H1 (cell line): ENCODE data around the gene KIAA1614. TPM values are rescaled to one million over a fixed set of nuclear protein-coding genes. Genes with fewer than 3 reads are reported as not detected.

ENCODE experiments used
- CTCF ChIA-PET: fragments of 300-600 bp; sonication (Branson Sonifier 250); formaldehyde crosslinking; loops from one replicate; lab custom pipeline; 2021; ENCODE audit not compliant: partially characterized antibody; lab: Charles Lee
- POLR2A ChIA-PET: fragments of 300-600 bp; sonication (Branson Sonifier 250); formaldehyde crosslinking; loops from one replicate; lab custom pipeline; 2021; ENCODE audit warnings: inconsistent platforms; ENCODE audit not compliant: partially characterized antibody; lab: Charles Lee
- DNase-seq, 2 experiments: peaks; one replicate each; pipeline versions ENCODE4 v3.0.0 to v3.0.0-alpha.2; 2010 to 2022; ENCODE audit warnings: low spot score in 2 of 2, low read depth in 1 of 2, mixed read lengths in 1 of 2
- FAIRE-seq: peaks from 2 replicates; lab custom pipeline; 2011; peaks lifted over from hg19 to GRCh38; lab: Jason Lieb, UNC
- H2AFZ ChIP-seq: 2 replicates; pipeline ENCODE4 v1.8.1; 2012; ENCODE audit warnings: low read length, inconsistent platforms
- H2AK5ac ChIP-seq: 2 replicates; pipeline ENCODE4 v1.6.1; 2013; ENCODE audit warnings: low read depth, low read length
- H2BK120ac ChIP-seq: replicated peaks from 2 replicates; pipeline ENCODE3; 2013; ENCODE audit warnings: low read depth, low read length, inconsistent platforms
- H2BK12ac ChIP-seq: 2 replicates; pipeline ENCODE4 v1.6.1; 2013; ENCODE audit warnings: low read depth, low read length
- H2BK15ac ChIP-seq: 2 replicates; pipeline ENCODE4 v1.6.1; 2013; ENCODE audit warnings: low read length
- H2BK20ac ChIP-seq: 2 replicates; pipeline ENCODE4 v1.6.1; 2013; ENCODE audit warnings: low read length
- H2BK5ac ChIP-seq: 2 replicates; pipeline ENCODE4 v1.6.1; 2013; ENCODE audit warnings: low read depth, low read length
- H3K14ac ChIP-seq: 2 replicates; pipeline ENCODE4 v1.6.1; 2013; ENCODE audit warnings: inconsistent platforms; ENCODE audit not compliant: insufficient read length
- H3K18ac ChIP-seq: 2 replicates; pipeline ENCODE4 v1.6.1; 2013; ENCODE audit warnings: low read length; ENCODE audit errors: extremely low read depth
- H3K23ac ChIP-seq: 2 replicates; pipeline ENCODE4 v1.6.1; 2013; ENCODE audit warnings: inconsistent platforms; ENCODE audit not compliant: insufficient read length
- H3K23me2 ChIP-seq: 2 replicates; pipeline ENCODE4 v1.6.1; 2013; ENCODE audit warnings: low read depth, low read length
- H3K27ac ChIP-seq: 2 replicates; pipeline ENCODE4 v1.6.1; 2011; ENCODE audit warnings: low read depth, low read length, inconsistent platforms
- H3K27me3 ChIP-seq, 4 experiments: replicated peaks in 1 of 4; 1 replicate in 1 of 4; 2 replicates in 3 of 4; pipeline versions ENCODE4 v1.6.1 to v1.8.1; 2011 to 2013; ENCODE audit warnings: low read length in 3 of 4, mild to moderate bottlenecking in 3 of 4, inconsistent platforms in 2 of 4, mixed read lengths in 2 of 4, moderate library complexity in 1 of 4; ENCODE audit not compliant: control insufficient read depth in 3 of 4, insufficient read depth in 3 of 4; ENCODE audit errors: extremely low read depth in 1 of 4
- H3K36me3 ChIP-seq, 4 experiments: 2 replicates each; pipeline versions ENCODE4 v1.6.1 to v1.8.1; 2011 to 2013; ENCODE audit warnings: mild to moderate bottlenecking in 4 of 4, low read length in 3 of 4, moderate library complexity in 2 of 4, control low read depth in 1 of 4, inconsistent platforms in 1 of 4; ENCODE audit not compliant: insufficient read depth in 4 of 4, control insufficient read depth in 2 of 4
- H3K4ac ChIP-seq: replicated peaks from 2 replicates; pipeline ENCODE3; 2013; ENCODE audit warnings: low read length, low read depth, mixed read lengths, inconsistent platforms; ENCODE audit not compliant: insufficient read length
- H3K4me1 ChIP-seq, 4 experiments: replicated peaks in 1 of 4; 1 replicate in 1 of 4; 2 replicates in 3 of 4; pipeline versions ENCODE4 v1.6.1 to v1.8.1; 2011 to 2013; ENCODE audit warnings: low read length in 3 of 4, inconsistent platforms in 2 of 4, mixed read lengths in 1 of 4; ENCODE audit not compliant: insufficient read depth in 4 of 4, control insufficient read depth in 3 of 4
- H3K4me2 ChIP-seq, 2 experiments: 2 replicates each; pipeline versions ENCODE4 v1.6.1 to v1.8.1; 2011 to 2013; ENCODE audit warnings: low read depth in 2 of 2, low read length in 2 of 2, control low read depth in 1 of 2, inconsistent platforms in 1 of 2, mild to moderate bottlenecking in 1 of 2; ENCODE audit not compliant: insufficient read depth in 1 of 2
- H3K4me3 ChIP-seq, 4 experiments: fragments of 200-600, 300-600 bp in 1 of 4; sonication (generic), shearing (Covaris generic), sonication (Bioruptor Twin) in 1 of 4; 2 replicates each; pipeline versions ENCODE4 v1.5.1 to v1.8.1; 2011 to 2016; ENCODE audit warnings: low read length in 4 of 4, low read depth in 3 of 4, control low read depth in 2 of 4, inconsistent platforms in 2 of 4, mild to moderate bottlenecking in 2 of 4, mixed read lengths in 1 of 4, moderate library complexity in 1 of 4; ENCODE audit not compliant: insufficient read depth in 2 of 4; ENCODE audit errors: extremely low read depth in 1 of 4
- H3K56ac ChIP-seq: replicated peaks from 2 replicates; pipeline ENCODE3; 2013; ENCODE audit warnings: low read depth, mild to moderate bottlenecking, mixed read lengths, low read length, inconsistent platforms; ENCODE audit not compliant: insufficient read length
- H3K79me1 ChIP-seq: 2 replicates; pipeline ENCODE4 v1.6.1; 2013; ENCODE audit warnings: low read depth, low read length, control low read depth
- H3K79me2 ChIP-seq, 2 experiments: 2 replicates each; pipeline versions ENCODE4 v1.6.1 to v1.8.1; 2012 to 2013; ENCODE audit warnings: low read length in 2 of 2, mild to moderate bottlenecking in 2 of 2, inconsistent platforms in 1 of 2; ENCODE audit not compliant: insufficient read depth in 2 of 2, control insufficient read depth in 1 of 2
- H3K9ac ChIP-seq, 4 experiments: replicated peaks in 1 of 4; 1 replicate in 1 of 4; 2 replicates in 3 of 4; pipeline versions ENCODE4 v1.6.1 to v1.8.1; 2011 to 2013; ENCODE audit warnings: low read depth in 3 of 4, low read length in 3 of 4, control low read depth in 2 of 4, mild to moderate bottlenecking in 2 of 4, moderate library complexity in 2 of 4, inconsistent platforms in 1 of 4; ENCODE audit errors: extremely low read depth in 1 of 4
- H3K9me3 ChIP-seq, 2 experiments: 2 replicates each; pipeline versions ENCODE4 v1.6.1 to v1.8.1; 2012 to 2013; ENCODE audit warnings: mild to moderate bottlenecking in 2 of 2, moderate library complexity in 2 of 2, control low read depth in 1 of 2, inconsistent platforms in 1 of 2, low read depth in 1 of 2, low read length in 1 of 2, mixed read lengths in 1 of 2; ENCODE audit not compliant: insufficient read depth in 2 of 2
- H4K20me1 ChIP-seq, 2 experiments: replicated peaks in 1 of 2; 2 replicates each; pipeline versions ENCODE3 to v1.8.1; 2011 to 2013; ENCODE audit warnings: inconsistent platforms in 2 of 2, low read length in 2 of 2, mild to moderate bottlenecking in 1 of 2; ENCODE audit not compliant: insufficient read depth in 2 of 2, control insufficient read depth in 1 of 2
- H4K5ac ChIP-seq: 2 replicates; pipeline ENCODE4 v1.6.1; 2013; ENCODE audit warnings: low read length, low read depth, mixed read lengths, inconsistent platforms; ENCODE audit not compliant: insufficient read length
- H4K8ac ChIP-seq: 2 replicates; pipeline ENCODE4 v1.8.0; 2013; ENCODE audit warnings: mild to moderate bottlenecking, moderate library complexity, low read length, inconsistent platforms; ENCODE audit not compliant: insufficient read depth; ENCODE audit errors: extremely low read depth
- H4K91ac ChIP-seq: replicated peaks from 2 replicates; pipeline ENCODE3; 2013; ENCODE audit warnings: low read length, mixed read lengths, inconsistent platforms; ENCODE audit not compliant: insufficient read length
- FOSL1 ChIP-seq: IDR thresholded peaks from 2 replicates; pipeline ENCODE4 v1.6.1; 2011; ENCODE audit warnings: mild to moderate bottlenecking, low read depth, low read length, moderate library complexity; ENCODE audit not compliant: insufficient read depth
- GTF2F1 ChIP-seq: IDR thresholded peaks from 2 replicates; pipeline ENCODE4 v1.6.1; 2012; ENCODE audit warnings: low read depth, low read length, improper control_type of control experiment, borderline replicate concordance
- NRF1 ChIP-seq: IDR thresholded peaks from 2 replicates; pipeline ENCODE4 v1.6.1; 2011; ENCODE audit warnings: mild to moderate bottlenecking, low read depth, low read length, improper control_type of control experiment
- POLR2AphosphoS5 ChIP-seq: IDR thresholded peaks from 2 replicates; pipeline ENCODE4 v1.6.1; 2011; ENCODE audit warnings: low read depth, low read length
- WGBS, 2 experiments: shearing (Covaris generic) in 1 of 2; methylation state at CpG; one replicate each; pipeline versions ENCODE4 v1.1.6 to v1.1.7; 2013 to 2015; ENCODE audit warnings: low lambda C conversion rate in 2 of 2, mixed read lengths in 2 of 2, inconsistent platforms in 1 of 2, low coverage in 1 of 2, missing lambda C conversion rate in 1 of 2; ENCODE audit not compliant: insufficient replicate concordance in 2 of 2, insufficient coverage in 1 of 2, insufficient read length in 1 of 2; ENCODE audit errors: extremely low coverage in 1 of 2, missing lambda C conversion rate in 1 of 2; 5-methylcytosine and 5-hydroxymethylcytosine counted together
- polyA plus RNA-seq, 7 experiments: library from polyadenylated mRNA; depleted of rRNA in 3 of 7; stranded (reverse) in 5 of 7; unstranded in 2 of 7; fragments of >200 nt in 5 of 7; fragments of 200-250 nt in 2 of 7; gene quantifications; 1 replicate in 5 of 7; 2 replicates in 1 of 7; 4 replicates in 1 of 7; pipeline versions ENCODE4 v1.2.1 to v1.2.3, GENCODE V29; 2011 to 2013; ENCODE audit warnings: missing spikeins in 2 of 7, mixed read lengths in 2 of 7
- total RNA-seq: library from RNA; stranded (reverse); fragmentation: NEBNext Ultra II Directional; extraction: Animal tissue kit (Norgen Biotek cat#: 25700); gene quantifications from 2 replicates; pipeline ENCODE4 v1.2.1, GENCODE V29; 2021
- TF ChIP-seq, protein P1 (sequence below): IDR thresholded peaks from 2 replicates; pipeline ENCODE4 v1.6.1; 2012; ENCODE audit warnings: inconsistent platforms

The KIAA1614 gene
- total and polyA plus RNA-seq, 2 of the 8 experiments (the other 6 are each of a cell fraction or from before 2014, with no cell fraction given) = 1.3 to 3.1 TPM

GRCh38 chr1:180949616-180950000 is 36.9 kb downstream of the KIAA1614 start:
- H3K56ac ChIP-seq = no peak overlapping the region
- WGBS, 2 experiments = 96% methylated on average over 4 of the region's 4 CpGs; no CpG with 5 or more reads in 1 of the 2 experiments
- no peak for TF ChIP-seq POLR2AphosphoS5
- no peak for TF ChIP-seq NRF1
- no peak for TF ChIP-seq FOSL1
- TF ChIP-seq GTF2F1 = no peak
- TF ChIP-seq, protein P1, sequence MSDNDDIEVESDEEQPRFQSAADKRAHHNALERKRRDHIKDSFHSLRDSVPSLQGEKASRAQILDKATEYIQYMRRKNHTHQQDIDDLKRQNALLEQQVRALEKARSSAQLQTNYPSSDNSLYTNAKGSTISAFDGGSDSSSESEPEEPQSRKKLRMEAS = no peak
- TF ChIP-seq, all 59 proteins: peak for 0
- H3K79me2 ChIP-seq = no peaks in the 10 kb centered on the region
- peaks cover 0 to 1% of the 10 kb centered on the region in 2 experiments for H4K20me1 ChIP-seq
- FAIRE-seq (no peak), DNase-seq (no peak)
- no peak overlapping the region for H3K23ac ChIP-seq
- no peak overlapping the region for H4K91ac ChIP-seq
- no peak overlapping the region for H3K27ac ChIP-seq
- ChIA-PET CTCF (interaction anchor here (0.5 to 4.7 kb wide), 8 partner anchors 14 to 214 kb away, joined by 3 to 20 read pairs (median 4); no protein-coding TSS in a partner anchor), POLR2A (interaction anchor here (1.2 to 1.6 kb wide), 2 partner anchors 11 to 27 kb away, joined by 4 to 7 read pairs; no protein-coding TSS in a partner anchor)
- H2AK5ac ChIP-seq = no peak overlapping the region
- H2BK15ac ChIP-seq = no peak overlapping the region
- H3K9me3 ChIP-seq = no peaks in the 10 kb centered on the region
- no peaks in the 10 kb centered on the region for H3K27me3 ChIP-seq
- H2BK20ac ChIP-seq = no peak overlapping the region
- no peak overlapping the region for H2BK5ac ChIP-seq
- H3K14ac ChIP-seq = no peak overlapping the region
- no peaks in the 10 kb centered on the region; a peak in 2 of 8 replicates for H3K36me3 ChIP-seq
- peaks cover 0 to 8% (median 7%) of the 10 kb centered on the region in 4 experiments; a peak in 4 of 7 replicates for H3K4me1 ChIP-seq
- H3K18ac ChIP-seq = no peak overlapping the region
- H2BK120ac ChIP-seq = no peak overlapping the region
- no peaks in the 10 kb centered on the region for H3K23me2 ChIP-seq
- H4K5ac ChIP-seq = no peak overlapping the region
- no peak overlapping the region for H3K9ac ChIP-seq
- H3K4me2 ChIP-seq = no peak overlapping the region
- H3K79me1 ChIP-seq = no peaks in the 10 kb centered on the region
- H2BK12ac ChIP-seq = no peak overlapping the region
- H2AFZ ChIP-seq = no peak overlapping the region
- H3K4me3 ChIP-seq = no peak overlapping the region
- H3K4ac ChIP-seq = no peak overlapping the region
- H4K8ac ChIP-seq = no peak overlapping the region
